GM12892 (cell line): ENCODE results near the gene IL2RA.

Source experiments
- POLR2A ChIP-seq: IDR thresholded peaks from 2 replicates; pipeline ENCODE4 v1.6.1; 2011; ENCODE audit warnings: low read depth, low read length, control low read depth
- POLR2AphosphoS5 ChIP-seq: IDR thresholded peaks from 2 replicates; pipeline ENCODE4 v1.6.1; 2011; ENCODE audit warnings: low read depth, low read length, control low read depth

DNA sequence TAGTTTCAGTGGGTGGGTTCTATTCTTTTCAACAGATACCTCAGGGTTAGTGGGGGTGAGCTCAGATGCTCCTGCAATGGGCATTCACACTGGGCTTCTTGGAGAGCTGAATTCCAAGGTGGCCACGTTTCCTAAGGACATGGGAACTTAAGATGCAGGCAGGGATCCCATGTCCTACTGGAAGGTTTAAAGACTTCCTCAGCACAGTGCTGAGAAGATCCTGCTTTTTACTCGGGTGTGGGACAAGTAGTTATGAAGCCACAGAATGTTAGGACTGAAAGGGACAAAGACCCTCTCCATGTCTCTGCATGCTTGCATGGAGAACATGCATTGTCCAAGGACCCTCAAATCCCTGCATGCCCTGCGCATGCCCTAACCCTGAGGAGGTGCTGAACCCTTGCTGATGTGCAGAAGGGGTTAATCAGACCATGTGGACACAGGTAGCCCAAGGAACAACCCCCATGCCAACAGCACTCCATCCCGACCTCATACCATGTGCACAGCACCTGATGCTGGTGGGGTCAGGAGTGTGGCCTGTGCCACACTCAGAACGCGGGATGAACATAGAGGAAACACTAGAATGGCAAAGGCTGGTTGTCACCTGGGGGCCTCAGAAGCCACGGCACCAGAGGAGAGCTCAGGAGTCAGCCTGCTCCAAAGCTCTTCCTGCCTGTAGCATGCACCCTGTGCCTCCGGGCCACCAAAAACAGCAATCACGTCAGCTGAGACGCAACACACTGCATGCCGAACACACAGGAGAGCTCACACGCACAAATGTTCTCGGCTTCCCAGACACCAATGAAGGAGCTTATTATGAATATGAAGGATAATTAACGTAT is 15.2 kb downstream of the IL2RA start:
- TF ChIP-seq POLR2A, result no peak
- TF ChIP-seq POLR2AphosphoS5, result no peak
